Smooth muscle cell of the umbilical artery (primary cell): Measurements from ENCODE around the gene BMP8A. TPM values are rescaled to one million over a fixed set of nuclear protein-coding genes. Genes with fewer than 3 reads are reported as not detected.

Experiments used
- total RNA-seq: library from RNA; depleted of rRNA; stranded (reverse); fragments of >200 nt; gene quantifications from 2 replicates; pipeline ENCODE4 v1.2.3, GENCODE V29; 2014

Gene BMP8A
- total RNA-seq, result 0.30 and 0.32 TPM in 2 replicates

GRCh38 chr1:39491146-39491921, at the start of gene BMP8A:
Gene BMP8A, plus strand, starts transcription at chr1:39491636. Its CDS starts 356 bp downstream, at chr1:39491992.

Other genes starting within 250 kb of the BMP8A start
- 200 and 376 TPM in 2 replicates for gene PABPC4, start 85.2 kb downstream of the BMP8A start, total RNA-seq
- gene HEYL, start 148.0 kb downstream of the BMP8A start, total RNA-seq, result under 0.01 TPM in 1 of 2 replicates, not detected in the other
- not detected in 2 replicates for gene NT5C1A, start 180.5 kb downstream of the BMP8A start, total RNA-seq
- not detected in 2 replicates for gene HPCAL4, start 199.8 kb downstream of the BMP8A start, total RNA-seq
- 31.0 and 36.8 TPM in 2 replicates for gene PPIE, start 247.2 kb downstream of the BMP8A start, total RNA-seq